BLaER1 treated with 17β-estradiol and CSF1 and Interleukin-3, amounts not matched to agents 10 nM and 100 nM (cell line): ENCODE data around the gene CTBP2.

Experiments
- H3K27ac ChIP-seq, 11 experiments: shearing (Covaris generic); formaldehyde crosslinking; 2 replicates each; pipeline ENCODE4 v1.8.1; 2022
- H3K27me3 ChIP-seq, 11 experiments: shearing (Covaris generic); formaldehyde crosslinking; 2 replicates each; pipeline ENCODE4 v1.8.1; 2022
- H3K36me3 ChIP-seq, 11 experiments: shearing (Covaris generic); formaldehyde crosslinking; 2 replicates each; pipeline ENCODE4 v1.8.1; 2022
- H3K4me1 ChIP-seq, 10 experiments: shearing (Covaris generic); formaldehyde crosslinking; 2 replicates each; pipeline ENCODE4 v1.8.1; 2022
- H3K4me2 ChIP-seq, 11 experiments: shearing (Covaris generic); formaldehyde crosslinking; 2 replicates each; pipeline ENCODE4 v1.8.1; 2022
- H3K4me3 ChIP-seq, 10 experiments: shearing (Covaris generic); formaldehyde crosslinking; 2 replicates each; pipeline ENCODE4 v1.8.1; 2022
- H3K9ac ChIP-seq, 11 experiments: shearing (Covaris generic); formaldehyde crosslinking; 2 replicates each; pipeline ENCODE4 v1.8.1; 2022
- H3K9me3 ChIP-seq, 11 experiments: shearing (Covaris generic); formaldehyde crosslinking; replicated peaks in 1 of 11; 2 replicates each; pipeline ENCODE4 v1.8.1; 2022
- H4K20me1 ChIP-seq, 11 experiments: shearing (Covaris generic); formaldehyde crosslinking; 2 replicates each; pipeline ENCODE4 v1.8.1; 2022
- Cebpa-rat ChIP-seq, 11 experiments: shearing (Covaris generic); IDR thresholded peaks; 2 replicates each; pipeline ENCODE4 v1.8.1; 2022

CTBP2 gene

GRCh38 chr10:125000366-125001312, 159.7 kb downstream of the CTBP2 start:
- H4K20me1 ChIP-seq: peaks cover 77 to 100% (median 98%) of the 10 kb centered on the region in 11 experiments

GRCh38 chr10:124999433-125000365, 160.7 kb downstream of the CTBP2 start:
- Histone ChIP-seq H3K4me1 (peaks cover 0 to 13% (median 0%) of the 10 kb centered on the region in 10 experiments; a peak in 6 of 20 replicates), H3K9me3 (no peaks in the 10 kb centered on the region), H3K27ac (no peak overlapping the region; a peak in 1 of 22 replicates), H3K4me2 (no peak overlapping the region), H3K9ac (peak overlapping the region in 1 of 11 experiments; percentile 29; a peak in 1 of 22 replicates), H3K4me3 (no peak overlapping the region), H3K27me3 (no peaks in the 10 kb centered on the region), H4K20me1 (peaks cover 73 to 100% (median 98%) of the 10 kb centered on the region in 11 experiments), H3K36me3 (peaks cover 96 to 100% (median 99%) of the 10 kb centered on the region in 11 experiments)
- TF ChIP-seq Cebpa-rat (IDR thresholded peaks at IDR 0.05): no peak

More at GRCh38 chr10:125000366-125001312, 159.7 kb downstream of the CTBP2 start:
- Histone ChIP-seq H3K9ac (peak overlapping the region in 3 of 11 experiments; percentile 29 to 46 (median 31); a peak in 4 of 22 replicates), H3K9me3 (no peaks in the 10 kb centered on the region), H3K4me2 (0 out of 22 replicates have a peak overlapping the region, but pooled peaks of 1 of the 11 experiments have one; percentile 2), H3K27me3 (no peaks in the 10 kb centered on the region), H3K36me3 (peaks cover 96 to 100% (median 99%) of the 10 kb centered on the region in 11 experiments), H3K27ac (no peak overlapping the region), H3K4me3 (no peak overlapping the region), H3K4me1 (peaks cover 0 to 22% (median 9%) of the 10 kb centered on the region in 10 experiments; a peak in 12 of 20 replicates)
- TF ChIP-seq Cebpa-rat (IDR thresholded peaks at IDR 0.05): no peak

GRCh38 chr10:124998624-124999291, 161.6 kb downstream of the CTBP2 start:
- no peak overlapping the region for H3K4me3 ChIP-seq
- TF ChIP-seq Cebpa-rat (IDR thresholded peaks at IDR 0.05): no peak
- H3K9me3 ChIP-seq: no peaks in the 10 kb centered on the region
- H3K27me3 ChIP-seq: no peaks in the 10 kb centered on the region
- H3K4me1 ChIP-seq: peaks cover 0 to 12% (median 0%) of the 10 kb centered on the region in 10 experiments; a peak in 4 of 20 replicates
- H4K20me1 ChIP-seq: peaks cover 71 to 100% (median 98%) of the 10 kb centered on the region in 11 experiments; a peak in 21 of 22 replicates
- no peak overlapping the region for H3K27ac ChIP-seq
- peaks cover 96 to 100% (median 100%) of the 10 kb centered on the region in 11 experiments for H3K36me3 ChIP-seq
- no peak overlapping the region for H3K4me2 ChIP-seq
- H3K9ac ChIP-seq: no peak overlapping the region

GRCh38 chr10:124997771-124998623, 162.4 kb downstream of the CTBP2 start:
- H3K9ac ChIP-seq: no peak overlapping the region
- no peak for TF ChIP-seq Cebpa-rat (IDR thresholded peaks at IDR 0.05)
- peaks cover 96 to 100% (median 100%) of the 10 kb centered on the region in 11 experiments for H3K36me3 ChIP-seq
- H3K4me1 ChIP-seq: peaks cover 0 to 12% (median 0%) of the 10 kb centered on the region in 10 experiments; a peak in 4 of 20 replicates
- H3K4me3 ChIP-seq: no peak overlapping the region
- no peaks in the 10 kb centered on the region for H3K9me3 ChIP-seq
- H3K27me3 ChIP-seq: no peaks in the 10 kb centered on the region
- no peak overlapping the region for H3K27ac ChIP-seq
- H4K20me1 ChIP-seq: peaks cover 69 to 100% (median 98%) of the 10 kb centered on the region in 11 experiments; a peak in 21 of 22 replicates
- H3K4me2 ChIP-seq: no peak overlapping the region

- Histone ChIP-seq H3K36me3 (peaks cover 95 to 100% (median 100%) of the 10 kb centered on the region in 11 experiments), H3K4me2 (no peak overlapping the region), H3K27me3 (no peaks in the 10 kb centered on the region), H3K4me3 (no peak overlapping the region), H3K9me3 (no peaks in the 10 kb centered on the region), H4K20me1 (peaks cover 65 to 100% (median 96%) of the 10 kb centered on the region in 11 experiments; a peak in 21 of 22 replicates), H3K9ac (no peak overlapping the region), H3K4me1 (peaks cover 0 to 12% (median 0%) of the 10 kb centered on the region in 10 experiments; a peak in 4 of 20 replicates), H3K27ac (no peak overlapping the region)
- TF ChIP-seq Cebpa-rat (IDR thresholded peaks at IDR 0.05): no peak
Measured at GRCh38 chr10:124997306-124997705, 163.1 kb downstream of the CTBP2 start.

- Histone ChIP-seq H3K36me3 (peaks cover 95 to 100% (median 100%) of the 10 kb centered on the region in 11 experiments), H4K20me1 (peaks cover 60 to 100% (median 96%) of the 10 kb centered on the region in 11 experiments; a peak in 21 of 22 replicates), H3K9ac (no peak overlapping the region), H3K4me1 (peaks cover 0 to 12% (median 0%) of the 10 kb centered on the region in 10 experiments; a peak in 4 of 20 replicates), H3K27me3 (no peaks in the 10 kb centered on the region), H3K4me3 (no peak overlapping the region), H3K9me3 (no peaks in the 10 kb centered on the region), H3K4me2 (no peak overlapping the region), H3K27ac (no peak overlapping the region)
- TF ChIP-seq Cebpa-rat (IDR thresholded peaks at IDR 0.05): no peak
Measured at GRCh38 chr10:124996854-124997215, 163.5 kb downstream of the CTBP2 start.

- no peak overlapping the region for H3K4me3 ChIP-seq
- peaks cover 95 to 100% (median 100%) of the 10 kb centered on the region in 11 experiments for H3K36me3 ChIP-seq
- H3K27ac ChIP-seq: no peak overlapping the region
- TF ChIP-seq Cebpa-rat (IDR thresholded peaks at IDR 0.05): no peak
- peaks cover 59 to 100% (median 96%) of the 10 kb centered on the region in 11 experiments; a peak in 21 of 22 replicates for H4K20me1 ChIP-seq
- H3K4me2 ChIP-seq: no peak overlapping the region
- no peaks in the 10 kb centered on the region for H3K9me3 ChIP-seq
- H3K4me1 ChIP-seq: peaks cover 0 to 13% (median 2%) of the 10 kb centered on the region in 10 experiments; a peak in 8 of 20 replicates
- no peaks in the 10 kb centered on the region for H3K27me3 ChIP-seq
- no peak overlapping the region for H3K9ac ChIP-seq
Measured at GRCh38 chr10:124996127-124996853, 164.1 kb downstream of the CTBP2 start.
